Anterior cingulate cortex (tissue), 58 donors: Measurements from ENCODE around the gene HENMT1.
"Not testable (repeated sequence)": the region's sequence is repeated elsewhere in the genome, so short reads cannot be mapped to it uniquely, and the experiment has no call there.

Experiments
- DNase-seq, 58 donors: peaks; one replicate each; lab custom pipeline; 2025; lab: John Stamatoyannopoulos, UW

The HENMT1 gene

GRCh38 chr1:108678706-108679105 lies 17.8 kb upstream of the HENMT1 start:
- no peak for DNase-seq

- DNase-seq, result no peak
Measured at GRCh38 chr1:108671143-108671542, 10.2 kb upstream of the HENMT1 start.

- DNase-seq, result no peak
Measured at GRCh38 chr1:108670131-108670773, 9.4 kb upstream of the HENMT1 start.

- DNase-seq, result no peak
Measured at GRCh38 chr1:108669679-108670078, 8.8 kb upstream of the HENMT1 start.

GRCh38 chr1:108668777-108669176 lies 7.9 kb upstream of the HENMT1 start:
- no peak for DNase-seq

- not testable (repeated sequence) for DNase-seq
Measured at GRCh38 chr1:108667422-108667821, 6.5 kb upstream of the HENMT1 start.

- no peak for DNase-seq
Measured at GRCh38 chr1:108665771-108666170, 4.9 kb upstream of the HENMT1 start.

GRCh38 chr1:108665067-108665466 lies 4.2 kb upstream of the HENMT1 start:
- DNase-seq, result no peak

GRCh38 chr1:108664481-108664880 lies 3.6 kb upstream of the HENMT1 start:
- DNase-seq, result no peak

GRCh38 chr1:108663074-108663473 lies 2.2 kb upstream of the HENMT1 start:
- DNase-seq, result no peak

GRCh38 chr1:108657356-108658080 lies 3.4 kb downstream of the HENMT1 start:
- no peak for DNase-seq

GRCh38 chr1:108653431-108654105 lies 7.3 kb downstream of the HENMT1 start:
- no peak for DNase-seq

- peak in 39 of 58 donors; percentile 7 to 83 (median 38) for DNase-seq
Measured at GRCh38 chr1:108646648-108647269, 14.1 kb downstream of the HENMT1 start.

GRCh38 chr1:108646265-108646647 lies 14.6 kb downstream of the HENMT1 start:
- no peak for DNase-seq

GRCh38 chr1:108645564-108646184 lies 15.2 kb downstream of the HENMT1 start:
- DNase-seq, result no peak

GRCh38 chr1:108644984-108645383 lies 15.9 kb downstream of the HENMT1 start:
- DNase-seq, result no peak

- peak in 14 of 58 donors; percentile 3 to 58 (median 10) for DNase-seq
Measured at GRCh38 chr1:108643492-108644335, 17.2 kb downstream of the HENMT1 start.

- DNase-seq, result not testable (repeated sequence)
Measured at GRCh38 chr1:108640863-108641262, 20.0 kb downstream of the HENMT1 start.

- no peak for DNase-seq
Measured at GRCh38 chr1:108639899-108640560, 20.9 kb downstream of the HENMT1 start.
